HepG2 (cell line): ENCODE measurements around the gene HMGCLL1.

ENCODE experiments used
- ARHGAP35 ChIP-seq: sonication (generic); formaldehyde crosslinking; IDR thresholded peaks from 2 replicates; pipeline ENCODE4 v1.9.0; 2022; ENCODE audit warnings: mild to moderate bottlenecking, inconsistent platforms, moderate library complexity, missing genetic modification reagents, borderline replicate concordance
- EZH2 ChIP-seq: conservative IDR thresholded peaks from 2 replicates; pipeline ENCODE4 v1.6.1; 2012; ENCODE audit warnings: mild to moderate bottlenecking, low read depth, low read length, moderate library complexity
- GTF2F1 ChIP-seq: fragments of 150-350 bp; IDR thresholded peaks from 2 replicates; pipeline ENCODE4 v1.6.1; 2014; ENCODE audit warnings: low read length
- MXI1 ChIP-seq: IDR thresholded peaks from 3 replicates; pipeline ENCODE4 v1.6.1; 2012; ENCODE audit warnings: low read depth, low read length, inconsistent platforms, borderline replicate concordance
- ONECUT2 ChIP-seq: sonication (generic); formaldehyde crosslinking; IDR thresholded peaks from 2 replicates; pipeline ENCODE4 v1.4.0; 2020; ENCODE audit warnings: missing genetic modification reagents
- TF ChIP-seq, protein P1 (sequence below): sonication (generic); formaldehyde crosslinking; conservative IDR thresholded peaks from 2 replicates; pipeline ENCODE4 v1.4.0; 2020; ENCODE audit warnings: missing genetic modification reagents
- TF ChIP-seq, protein P2 (sequence below): sonication (generic); formaldehyde crosslinking; IDR thresholded peaks from 2 replicates; pipeline ENCODE4 v1.5.0; 2020; ENCODE audit warnings: mild to moderate bottlenecking, missing genetic modification reagents, moderate library complexity
- TF ChIP-seq, protein P3 (sequence below): sonication (generic); formaldehyde crosslinking; IDR thresholded peaks from 2 replicates; pipeline ENCODE4 v1.4.0; 2020; ENCODE audit warnings: missing genetic modification reagents

DNA sequence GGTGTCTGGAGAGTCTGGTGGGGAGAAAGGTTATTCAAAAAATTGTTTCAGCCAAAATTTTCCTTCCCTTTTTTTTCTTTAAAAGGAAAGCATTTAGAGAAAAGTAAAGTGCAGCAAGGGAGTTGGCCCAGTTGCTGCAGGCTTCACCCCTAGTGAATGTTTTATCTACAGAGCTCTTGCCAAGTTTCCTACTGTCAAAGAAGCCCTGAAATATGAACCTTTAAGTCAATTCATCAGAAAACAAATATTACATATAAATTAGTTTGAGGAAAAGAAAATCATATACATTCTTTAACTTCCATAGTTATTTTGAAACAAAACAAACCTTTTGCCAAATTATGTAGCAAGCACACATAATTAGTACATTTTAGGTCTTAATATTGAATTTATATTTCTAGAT is 25.0 kb upstream of the HMGCLL1 start:
- TF ChIP-seq, protein P1, sequence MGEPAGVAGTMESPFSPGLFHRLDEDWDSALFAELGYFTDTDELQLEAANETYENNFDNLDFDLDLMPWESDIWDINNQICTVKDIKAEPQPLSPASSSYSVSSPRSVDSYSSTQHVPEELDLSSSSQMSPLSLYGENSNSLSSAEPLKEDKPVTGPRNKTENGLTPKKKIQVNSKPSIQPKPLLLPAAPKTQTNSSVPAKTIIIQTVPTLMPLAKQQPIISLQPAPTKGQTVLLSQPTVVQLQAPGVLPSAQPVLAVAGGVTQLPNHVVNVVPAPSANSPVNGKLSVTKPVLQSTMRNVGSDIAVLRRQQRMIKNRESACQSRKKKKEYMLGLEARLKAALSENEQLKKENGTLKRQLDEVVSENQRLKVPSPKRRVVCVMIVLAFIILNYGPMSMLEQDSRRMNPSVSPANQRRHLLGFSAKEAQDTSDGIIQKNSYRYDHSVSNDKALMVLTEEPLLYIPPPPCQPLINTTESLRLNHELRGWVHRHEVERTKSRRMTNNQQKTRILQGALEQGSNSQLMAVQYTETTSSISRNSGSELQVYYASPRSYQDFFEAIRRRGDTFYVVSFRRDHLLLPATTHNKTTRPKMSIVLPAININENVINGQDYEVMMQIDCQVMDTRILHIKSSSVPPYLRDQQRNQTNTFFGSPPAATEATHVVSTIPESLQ (CRISPR knock-in tag) = no peak
- no peak for TF ChIP-seq MXI1
- TF ChIP-seq GTF2F1 = no peak
- TF ChIP-seq, protein P2, sequence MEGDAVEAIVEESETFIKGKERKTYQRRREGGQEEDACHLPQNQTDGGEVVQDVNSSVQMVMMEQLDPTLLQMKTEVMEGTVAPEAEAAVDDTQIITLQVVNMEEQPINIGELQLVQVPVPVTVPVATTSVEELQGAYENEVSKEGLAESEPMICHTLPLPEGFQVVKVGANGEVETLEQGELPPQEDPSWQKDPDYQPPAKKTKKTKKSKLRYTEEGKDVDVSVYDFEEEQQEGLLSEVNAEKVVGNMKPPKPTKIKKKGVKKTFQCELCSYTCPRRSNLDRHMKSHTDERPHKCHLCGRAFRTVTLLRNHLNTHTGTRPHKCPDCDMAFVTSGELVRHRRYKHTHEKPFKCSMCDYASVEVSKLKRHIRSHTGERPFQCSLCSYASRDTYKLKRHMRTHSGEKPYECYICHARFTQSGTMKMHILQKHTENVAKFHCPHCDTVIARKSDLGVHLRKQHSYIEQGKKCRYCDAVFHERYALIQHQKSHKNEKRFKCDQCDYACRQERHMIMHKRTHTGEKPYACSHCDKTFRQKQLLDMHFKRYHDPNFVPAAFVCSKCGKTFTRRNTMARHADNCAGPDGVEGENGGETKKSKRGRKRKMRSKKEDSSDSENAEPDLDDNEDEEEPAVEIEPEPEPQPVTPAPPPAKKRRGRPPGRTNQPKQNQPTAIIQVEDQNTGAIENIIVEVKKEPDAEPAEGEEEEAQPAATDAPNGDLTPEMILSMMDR (CRISPR knock-in tag) = no peak
- no peak for TF ChIP-seq ARHGAP35
- TF ChIP-seq ONECUT2 (CRISPR knock-in tag) = no peak
- no peak for TF ChIP-seq EZH2
- TF ChIP-seq, protein P3, sequence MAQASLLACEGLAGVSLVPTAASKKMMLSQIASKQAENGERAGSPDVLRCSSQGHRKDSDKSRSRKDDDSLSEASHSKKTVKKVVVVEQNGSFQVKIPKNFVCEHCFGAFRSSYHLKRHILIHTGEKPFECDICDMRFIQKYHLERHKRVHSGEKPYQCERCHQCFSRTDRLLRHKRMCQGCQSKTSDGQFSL = no peak
